Activated CD4-positive, alpha-beta T cell treated with anti-CD3 and anti-CD28 coated beads, Interleukin-2, amount 50 U/mL, for 16 hours (primary cell): Measurements from ENCODE around the gene TBC1D22A.
A peak's percentile ranks its signal among the peaks of the same experiment; 100 is the strongest.
"Not testable (repeated sequence)": the region's sequence is repeated elsewhere in the genome, so short reads cannot be mapped to it uniquely, and the experiment has no call there.

ENCODE experiments used
- DNase-seq: peaks from one replicate; pipeline ENCODE4 v3.0.0-alpha.2; 2020

TBC1D22A gene

GRCh38 chr22:46774980-46775849 is 12.8 kb downstream of the TBC1D22A start:
- DNase-seq: no peak

- no peak for DNase-seq
Measured at GRCh38 chr22:46775850-46776826, 13.7 kb downstream of the TBC1D22A start.

- DNase-seq: no peak
Measured at GRCh38 chr22:46776876-46777608, 14.6 kb downstream of the TBC1D22A start.

- no peak for DNase-seq
Measured at GRCh38 chr22:46777609-46777970, 15.1 kb downstream of the TBC1D22A start.

- no peak for DNase-seq
Measured at GRCh38 chr22:46779023-46779422, 16.6 kb downstream of the TBC1D22A start.

- no peak for DNase-seq
Measured at GRCh38 chr22:46779651-46780050, 17.2 kb downstream of the TBC1D22A start.

GRCh38 chr22:46780453-46780852 is 18.0 kb downstream of the TBC1D22A start:
- no peak for DNase-seq

- DNase-seq: no peak
Measured at GRCh38 chr22:46781291-46781690, 18.8 kb downstream of the TBC1D22A start.

- DNase-seq: not testable (repeated sequence)
Measured at GRCh38 chr22:46782200-46782599, 19.8 kb downstream of the TBC1D22A start.

- DNase-seq: no peak
Measured at GRCh38 chr22:46783721-46784120, 21.3 kb downstream of the TBC1D22A start.

- DNase-seq: peak; percentile 67
Measured at GRCh38 chr22:46788441-46789172, 26.2 kb downstream of the TBC1D22A start.

GRCh38 chr22:46789992-46790391 is 27.5 kb downstream of the TBC1D22A start:
- DNase-seq: no peak

- DNase-seq: peak; percentile 84
Measured at GRCh38 chr22:46791201-46791731, 28.8 kb downstream of the TBC1D22A start.

- DNase-seq: no peak
Measured at GRCh38 chr22:46792061-46792796, 29.8 kb downstream of the TBC1D22A start.

- no peak for DNase-seq
Measured at GRCh38 chr22:46792841-46793261, 30.4 kb downstream of the TBC1D22A start.

GRCh38 chr22:46793497-46793896 is 31.0 kb downstream of the TBC1D22A start:
- DNase-seq: no peak

- DNase-seq: no peak
Measured at GRCh38 chr22:46794067-46794466, 31.6 kb downstream of the TBC1D22A start.

- DNase-seq: no peak
Measured at GRCh38 chr22:46794491-46794890, 32.0 kb downstream of the TBC1D22A start.

- no peak for DNase-seq
Measured at GRCh38 chr22:46795140-46795539, 32.7 kb downstream of the TBC1D22A start.

GRCh38 chr22:46795845-46796565 is 33.6 kb downstream of the TBC1D22A start:
- DNase-seq: no peak
